Measurements from ENCODE around the gene OR2V1. TPM values are rescaled to one million over a fixed set of nuclear protein-coding genes. Genes with fewer than 3 reads are reported as not detected.
"Not testable (repeated sequence)": the region's sequence is repeated elsewhere in the genome, so short reads cannot be mapped to it uniquely, and the experiment has no call there.

OR2V1 gene
- total and polyA plus RNA-seq, 8 donors, result 0.06 TPM; not detected in 6

DNA sequence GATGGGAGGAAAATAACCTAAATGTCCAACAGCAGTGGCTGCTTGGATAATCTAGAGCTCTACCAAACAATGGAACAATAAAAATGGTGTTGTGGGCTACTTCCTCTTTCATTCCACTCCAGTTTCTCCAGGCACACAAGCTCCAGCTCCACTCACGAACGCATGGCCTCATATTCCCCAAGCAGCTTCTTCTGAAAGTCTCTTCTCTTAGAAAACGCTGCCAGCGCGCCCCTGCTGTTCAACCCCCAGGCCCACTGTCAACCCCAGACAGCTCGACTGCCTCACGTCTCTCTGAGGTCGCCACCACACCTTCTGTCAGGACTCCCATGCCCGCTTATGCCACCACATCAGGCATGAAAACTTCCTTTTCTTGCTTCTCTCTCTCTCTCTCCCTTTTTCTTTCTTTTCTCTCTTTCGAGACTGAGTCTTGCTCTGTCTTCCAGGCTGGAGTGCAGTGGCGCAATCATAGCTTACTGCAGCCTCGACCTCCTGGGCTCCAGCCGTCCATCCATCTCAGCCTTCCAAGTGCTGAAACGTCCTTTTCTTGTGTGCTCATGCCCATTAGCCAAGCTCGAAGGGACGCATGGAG, 32.6 kb upstream of the OR2V1 start:
- ATAC-seq, result no peak
- DNase-seq, result no peak
- H3K4me3 ChIP-seq, result no peak overlapping the region
- TF ChIP-seq, protein P1, sequence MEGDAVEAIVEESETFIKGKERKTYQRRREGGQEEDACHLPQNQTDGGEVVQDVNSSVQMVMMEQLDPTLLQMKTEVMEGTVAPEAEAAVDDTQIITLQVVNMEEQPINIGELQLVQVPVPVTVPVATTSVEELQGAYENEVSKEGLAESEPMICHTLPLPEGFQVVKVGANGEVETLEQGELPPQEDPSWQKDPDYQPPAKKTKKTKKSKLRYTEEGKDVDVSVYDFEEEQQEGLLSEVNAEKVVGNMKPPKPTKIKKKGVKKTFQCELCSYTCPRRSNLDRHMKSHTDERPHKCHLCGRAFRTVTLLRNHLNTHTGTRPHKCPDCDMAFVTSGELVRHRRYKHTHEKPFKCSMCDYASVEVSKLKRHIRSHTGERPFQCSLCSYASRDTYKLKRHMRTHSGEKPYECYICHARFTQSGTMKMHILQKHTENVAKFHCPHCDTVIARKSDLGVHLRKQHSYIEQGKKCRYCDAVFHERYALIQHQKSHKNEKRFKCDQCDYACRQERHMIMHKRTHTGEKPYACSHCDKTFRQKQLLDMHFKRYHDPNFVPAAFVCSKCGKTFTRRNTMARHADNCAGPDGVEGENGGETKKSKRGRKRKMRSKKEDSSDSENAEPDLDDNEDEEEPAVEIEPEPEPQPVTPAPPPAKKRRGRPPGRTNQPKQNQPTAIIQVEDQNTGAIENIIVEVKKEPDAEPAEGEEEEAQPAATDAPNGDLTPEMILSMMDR (IDR thresholded peaks at IDR 0.05), result no peak
- H3K36me3 ChIP-seq, result no peaks in the 10 kb centered on the region
- peaks cover 0 to 6% of the 10 kb centered on the region in 2 donors for H3K4me1 ChIP-seq
- no peak overlapping the region for H3K27ac ChIP-seq
- no peaks in the 10 kb centered on the region for H3K9me3 ChIP-seq
- peaks cover 22 to 58% of the 10 kb centered on the region in 2 donors for H3K27me3 ChIP-seq
- intact Hi-C loops (cut with DNase I), result no loop called here

DNA sequence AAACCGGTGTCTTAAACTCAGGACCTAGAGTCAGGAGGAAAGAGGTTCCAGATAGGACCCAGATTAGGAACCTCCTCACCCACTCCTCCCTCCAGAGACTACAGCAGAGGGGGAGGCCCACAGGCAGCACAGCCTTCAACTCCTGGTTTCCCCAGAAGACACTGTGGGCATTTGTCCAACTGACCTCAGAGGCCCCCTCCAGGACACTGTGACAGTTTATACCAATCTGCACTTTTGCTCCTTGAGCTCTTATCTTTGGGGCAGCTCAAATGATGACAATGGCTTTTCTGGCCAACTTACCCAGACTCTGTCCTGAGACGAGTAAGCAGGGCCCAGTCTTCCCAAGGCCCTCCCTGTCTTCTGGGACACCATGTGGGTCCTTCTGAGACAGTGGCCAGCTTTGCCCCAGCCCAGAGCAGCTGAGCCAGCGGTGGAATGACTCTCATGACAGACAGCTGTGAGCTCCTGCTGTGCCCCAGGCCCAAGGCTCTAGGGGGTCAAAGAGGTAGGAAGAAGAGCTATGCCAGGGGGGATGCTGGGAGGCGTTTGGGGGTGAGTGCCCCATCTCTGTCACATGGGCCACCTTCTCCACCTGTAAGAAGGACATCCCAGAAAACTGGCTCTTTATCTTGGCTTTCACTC, 30.7 kb upstream of the OR2V1 start:
- ATAC-seq (no peak), DNase-seq (no peak)
- Histone ChIP-seq H3K4me1 (peaks cover 0 to 6% of the 10 kb centered on the region in 2 donors), H3K36me3 (no peaks in the 10 kb centered on the region), H3K9me3 (no peaks in the 10 kb centered on the region), H3K4me3 (no peak overlapping the region), H3K27ac (no peak overlapping the region), H3K27me3 (peaks cover 5 to 39% of the 10 kb centered on the region in 2 donors)
- TF ChIP-seq, protein P1 (IDR thresholded peaks at IDR 0.05), result no peak
- intact Hi-C loops (cut with DNase I), result no loop called here

DNA sequence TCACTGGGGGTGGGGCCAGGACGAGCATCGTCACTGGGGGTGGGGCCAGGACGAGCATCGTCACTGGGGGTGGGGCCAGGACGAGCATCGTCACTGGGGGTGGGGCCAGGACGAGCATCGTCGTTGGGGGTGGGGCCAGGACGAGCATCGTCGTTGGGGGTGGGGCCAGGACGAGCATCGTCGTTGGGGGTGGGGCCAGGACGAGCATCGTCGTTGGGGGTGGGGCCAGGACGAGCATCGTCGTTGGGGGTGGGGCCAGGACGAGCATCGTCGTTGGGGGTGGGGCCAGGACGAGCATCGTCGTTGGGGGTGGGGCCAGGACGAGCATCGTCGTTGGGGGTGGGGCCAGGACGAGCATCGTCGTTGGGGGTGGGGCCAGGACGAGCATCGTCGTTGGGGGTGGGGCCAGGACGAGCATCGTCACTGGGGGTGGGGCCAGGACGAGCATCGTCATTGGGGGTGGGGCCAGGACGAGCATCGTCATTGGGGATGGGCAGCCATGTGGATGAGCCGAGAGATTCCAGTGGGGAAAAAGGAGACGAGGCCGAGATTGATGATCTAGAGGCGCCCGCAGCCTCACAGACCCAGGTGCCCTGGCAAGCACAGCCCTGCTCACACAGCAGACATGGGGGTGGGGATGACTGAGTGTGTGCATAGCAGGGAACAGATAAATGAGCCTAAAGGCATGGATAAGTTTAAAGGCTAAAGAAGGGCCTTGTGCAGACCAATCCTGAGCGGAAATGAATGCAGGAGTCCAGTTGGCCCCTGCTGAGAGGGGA, 30.0 kb upstream of the OR2V1 start:
- H3K27ac ChIP-seq; intact Hi-C loops (cut with DNase I); H3K4me1 ChIP-seq; DNase-seq; ATAC-seq; H3K36me3 ChIP-seq; H3K9me3 ChIP-seq: not testable (repeated sequence)
- H3K4me3 ChIP-seq, result peak overlapping the region in 1 of 2 donors; percentile 25
- H3K27me3 ChIP-seq, result peaks cover 5 to 32% of the 10 kb centered on the region in 2 donors

DNA sequence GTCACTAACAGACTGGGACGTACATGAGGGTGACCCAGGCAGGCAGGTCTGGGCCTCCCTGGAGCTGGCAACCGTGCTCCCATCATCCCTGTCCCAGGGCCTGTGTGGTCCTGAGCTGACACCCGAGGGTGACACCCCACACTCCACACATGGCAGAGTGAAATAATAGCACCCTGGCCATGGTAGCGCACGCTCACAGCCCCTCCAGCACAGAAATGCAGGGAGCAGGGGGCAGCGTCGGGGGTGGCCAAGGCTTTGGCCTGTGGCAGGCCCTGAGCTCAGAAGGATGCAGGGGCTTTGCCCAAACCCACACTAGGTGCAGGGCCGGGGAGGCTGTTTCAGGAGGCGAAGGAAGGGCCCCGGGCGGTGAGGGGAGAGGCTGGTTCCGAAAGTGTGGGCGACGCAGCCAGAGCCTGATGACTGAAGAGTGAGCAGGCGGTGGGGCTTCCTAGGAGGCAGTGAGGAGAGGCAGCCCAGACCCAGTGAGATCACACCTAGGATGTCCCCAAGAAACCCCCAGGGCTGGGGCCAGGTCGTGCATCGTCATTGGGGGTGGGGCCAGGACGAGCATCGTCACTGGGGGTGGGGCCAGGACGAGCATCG, 29.3 kb upstream of the OR2V1 start:
- peak overlapping the region in 1 of 2 donors; percentile 71 for H3K27ac ChIP-seq
- TF ChIP-seq, protein P1 (IDR thresholded peaks at IDR 0.05), result no peak
- H3K27me3 ChIP-seq, result peaks cover 5 to 25% of the 10 kb centered on the region in 2 donors
- peak in 1 of 4 donors; percentile 82 for DNase-seq
- H3K4me3 ChIP-seq, result peak overlapping the region in 1 of 2 donors; percentile 25
- H3K4me1 ChIP-seq, result peaks cover 0 to 6% of the 10 kb centered on the region in 2 donors
- no peaks in the 10 kb centered on the region for H3K36me3 ChIP-seq
- intact Hi-C loops (cut with DNase I), result no loop called here
- ATAC-seq, result peak; percentile 9
- no peaks in the 10 kb centered on the region for H3K9me3 ChIP-seq

DNA sequence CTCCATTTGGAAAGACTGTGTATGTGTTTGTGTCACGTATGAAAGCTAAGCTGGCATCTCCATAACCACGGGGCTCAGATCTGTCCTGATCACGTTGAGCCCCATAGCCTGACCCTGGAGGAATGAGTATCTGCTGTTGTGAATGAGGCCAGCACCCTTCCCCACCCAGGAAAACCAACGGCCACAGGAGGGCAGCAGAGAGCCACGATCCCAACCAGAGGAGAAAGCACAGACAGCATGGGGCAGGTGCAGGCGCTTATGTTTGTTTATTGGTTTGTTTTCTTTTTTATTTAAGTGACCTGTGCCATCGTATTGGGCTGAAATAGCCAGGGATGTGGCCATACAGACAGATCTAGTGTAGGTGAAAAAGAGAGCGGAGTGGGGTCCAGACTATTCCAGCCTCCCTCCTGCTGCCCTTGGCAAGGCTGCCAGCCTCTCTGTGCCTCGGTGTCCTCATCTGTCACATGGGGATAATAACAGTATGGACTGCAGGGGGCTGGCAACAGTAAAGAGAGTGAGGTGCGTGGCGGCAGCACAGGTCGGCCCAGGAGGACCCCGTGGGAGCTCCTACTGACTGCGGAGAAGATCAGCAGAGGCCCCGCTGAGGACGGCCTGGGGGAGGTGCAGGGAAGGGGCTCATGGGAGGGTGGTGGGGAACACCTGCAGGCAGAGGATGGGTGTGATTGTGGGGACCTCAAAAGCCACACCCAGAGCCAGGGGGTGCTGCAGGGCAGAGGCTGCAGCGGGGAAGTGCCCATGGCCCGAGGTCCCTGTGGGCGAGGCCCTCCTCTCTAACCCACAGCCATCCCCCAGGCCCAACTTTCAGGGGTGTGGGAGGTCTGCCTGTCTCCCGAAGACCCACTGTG, 28.6 kb upstream of the OR2V1 start:
- ATAC-seq, result peak; percentile 97
- intact Hi-C loops (cut with DNase I), result no loop called here
- H3K9me3 ChIP-seq, result no peaks in the 10 kb centered on the region
- H3K36me3 ChIP-seq, result no peaks in the 10 kb centered on the region
- peaks cover 2 to 17% of the 10 kb centered on the region in 2 donors for H3K27me3 ChIP-seq
- H3K4me1 ChIP-seq, result peaks cover 0 to 6% of the 10 kb centered on the region in 2 donors
- no peak overlapping the region for H3K4me3 ChIP-seq
- TF ChIP-seq, protein P1 (IDR thresholded peaks at IDR 0.05), result peak; percentile 83 to 92
- DNase-seq, result peak; percentile 49 to 94 (median 77)
- H3K27ac ChIP-seq, result peak overlapping the region in 1 of 2 donors; percentile 71
